Cardiac muscle cell (in vitro differentiated cells and primary cell): ENCODE data around the gene ACTN4. TPM values are rescaled to one million over a fixed set of nuclear protein-coding genes. Genes with fewer than 3 reads are reported as not detected.

Experiments
- DNase-seq, 2 donors: peaks; one replicate each; pipeline versions ENCODE4 v3.0.0 to v3.0.0-alpha.2; 2010 to 2017; ENCODE audit warnings: low read depth in 1 of 2, low spot score in 1 of 2
- H3K27ac ChIP-seq: fragments of 200-600 bp; sonication (generic); 2 replicates; pipeline ENCODE4 v1.5.1; 2016
- H3K27me3 ChIP-seq: fragments of 200-600 bp; sonication (generic); 2 replicates; pipeline ENCODE4 v1.6.0; 2016; ENCODE audit warnings: control low read depth
- H3K36me3 ChIP-seq: fragments of 200-600 bp; sonication (generic); 2 replicates; pipeline ENCODE4 v1.5.1; 2016; ENCODE audit warnings: control low read depth
- H3K4me1 ChIP-seq: fragments of 200-600 bp; sonication (generic); 2 replicates; pipeline ENCODE4 v1.8.1; 2017; ENCODE audit warnings: low read depth, mild to moderate bottlenecking, mixed run types
- H3K4me3 ChIP-seq: fragments of 200-600 bp; sonication (generic); 2 replicates; pipeline ENCODE4 v1.5.1; 2016; ENCODE audit warnings: mild to moderate bottlenecking
- H3K9me3 ChIP-seq: fragments of 200-600 bp; sonication (generic); 2 replicates; pipeline ENCODE4 v1.5.1; 2017; ENCODE audit warnings: low read depth, mild to moderate bottlenecking, control low read depth
- CTCF ChIP-seq: IDR thresholded peaks from 2 replicates; pipeline ENCODE4 v1.5.1; 2012; ENCODE audit warnings: low read depth, mild to moderate bottlenecking, low read length
- polyA plus RNA-seq: library from polyadenylated mRNA; unstranded; fragments of >200 nt; fragmentation: Nextera tagmentation; extraction: Ambion mirVana; gene quantifications from 2 replicates; pipeline ENCODE4 v1.2.1, GENCODE V29; 2016
- total RNA-seq: library from RNA; depleted of rRNA; stranded (reverse); fragments of >200 nt; gene quantifications from 2 replicates; pipeline ENCODE4 v1.2.3, GENCODE V29; 2016

Gene ACTN4
- total and polyA plus RNA-seq, 2 experiments from 2014 or later: 77.4 to 465 TPM

- no peak for DNase-seq
- peaks cover 43% of the 10 kb centered on the region for H3K4me1 ChIP-seq
- no peak for TF ChIP-seq CTCF
These were observed 34.9 kb downstream of the ACTN4 start for GRCh38 chr19:38682195-38682867.

GRCh38 chr19:38682872-38683392, 35.5 kb downstream of the ACTN4 start:
- H3K36me3 ChIP-seq: no peaks in the 10 kb centered on the region
- DNase-seq: no peak
- TF ChIP-seq CTCF: no peak
- H3K9me3 ChIP-seq: no peaks in the 10 kb centered on the region
- no peak overlapping the region for H3K4me3 ChIP-seq
- peak overlapping the region; percentile 96 for H3K27ac ChIP-seq
- H3K4me1 ChIP-seq: peaks cover 43% of the 10 kb centered on the region
- no peaks in the 10 kb centered on the region for H3K27me3 ChIP-seq

More at GRCh38 chr19:38682195-38682867, 34.9 kb downstream of the ACTN4 start:
- peak overlapping the region; percentile 96 for H3K27ac ChIP-seq
- no peak overlapping the region for H3K4me3 ChIP-seq
- no peaks in the 10 kb centered on the region for H3K27me3 ChIP-seq
- H3K9me3 ChIP-seq: no peaks in the 10 kb centered on the region
- H3K36me3 ChIP-seq: no peaks in the 10 kb centered on the region

- DNase-seq: peak; percentile 56 to 92
- Histone ChIP-seq H3K4me3 (no peak overlapping the region), H3K27me3 (no peaks in the 10 kb centered on the region), H3K4me1 (peaks cover 43% of the 10 kb centered on the region), H3K27ac (peak overlapping the region; percentile 96), H3K36me3 (no peaks in the 10 kb centered on the region), H3K9me3 (no peaks in the 10 kb centered on the region)
- no peak for TF ChIP-seq CTCF
These were observed 36.1 kb downstream of the ACTN4 start for GRCh38 chr19:38683393-38684077.

GRCh38 chr19:38684078-38684861, 36.8 kb downstream of the ACTN4 start:
- no peak for TF ChIP-seq CTCF
- Histone ChIP-seq H3K4me3 (no peak overlapping the region), H3K27ac (peak overlapping the region; percentile 96), H3K4me1 (peaks cover 43% of the 10 kb centered on the region), H3K27me3 (no peaks in the 10 kb centered on the region), H3K36me3 (no peaks in the 10 kb centered on the region), H3K9me3 (no peaks in the 10 kb centered on the region)
- DNase-seq: peak in 1 of 2 donors; percentile 94

- no peak overlapping the region for H3K4me3 ChIP-seq
- no peak for TF ChIP-seq CTCF
- no peaks in the 10 kb centered on the region for H3K9me3 ChIP-seq
- DNase-seq: no peak
- peak overlapping the region; percentile 96 for H3K27ac ChIP-seq
- peaks cover 43% of the 10 kb centered on the region for H3K4me1 ChIP-seq
- H3K27me3 ChIP-seq: no peaks in the 10 kb centered on the region
- H3K36me3 ChIP-seq: no peaks in the 10 kb centered on the region
These were observed 37.6 kb downstream of the ACTN4 start for GRCh38 chr19:38684862-38685665.
